ENCODE data around the gene CDHR1.

Gene CDHR1

GRCh38 chr10:84226616-84227015, 32.3 kb downstream of the CDHR1 start:
- no peaks in the 10 kb centered on the region for H3K27me3 ChIP-seq (replicated peaks; ENCODE audit: control insufficient read depth, insufficient read depth, low read length)
- no peaks in the 10 kb centered on the region for H3K36me3 ChIP-seq (ENCODE audit: control insufficient read depth, insufficient read depth, low read length)
- no peak for DNase-seq (ENCODE audit: extremely low read depth, insufficient read length)
- TF ChIP-seq CTCF (IDR thresholded peaks at IDR 0.05; ENCODE audit: insufficient read depth, low read length, poor library complexity, severe bottlenecking): no peak
- H3K4me3 ChIP-seq (replicated peaks; ENCODE audit: low read depth, low read length): no peak overlapping the region

GRCh38 chr10:84227810-84228209, 33.5 kb downstream of the CDHR1 start:
- no peak for TF ChIP-seq CTCF (IDR thresholded peaks at IDR 0.05; ENCODE audit: insufficient read depth, low read length, poor library complexity, severe bottlenecking)
- no peaks in the 10 kb centered on the region for H3K36me3 ChIP-seq (ENCODE audit: control insufficient read depth, insufficient read depth, low read length)
- no peak for DNase-seq (ENCODE audit: extremely low read depth, insufficient read length)
- no peak overlapping the region for H3K4me3 ChIP-seq (replicated peaks; ENCODE audit: low read depth, low read length)
- H3K27me3 ChIP-seq (replicated peaks; ENCODE audit: control insufficient read depth, insufficient read depth, low read length): no peaks in the 10 kb centered on the region; the same call in 1 of the 2 replicates

- Histone ChIP-seq H3K4me3 (replicated peaks; ENCODE audit: low read depth, low read length) (no peak overlapping the region), H3K27me3 (replicated peaks; ENCODE audit: control insufficient read depth, insufficient read depth, low read length) (no peaks in the 10 kb centered on the region; the same call in 1 of the 2 replicates), H3K36me3 (ENCODE audit: control insufficient read depth, insufficient read depth, low read length) (no peaks in the 10 kb centered on the region)
- no peak for TF ChIP-seq CTCF (IDR thresholded peaks at IDR 0.05; ENCODE audit: insufficient read depth, low read length, poor library complexity, severe bottlenecking)
- no peak for DNase-seq (ENCODE audit: extremely low read depth, insufficient read length)
These were observed 36.0 kb downstream of the CDHR1 start for GRCh38 chr10:84230359-84230758.

- no peak overlapping the region for H3K4me3 ChIP-seq (replicated peaks; ENCODE audit: low read depth, low read length)
- TF ChIP-seq CTCF (IDR thresholded peaks at IDR 0.05; ENCODE audit: insufficient read depth, low read length, poor library complexity, severe bottlenecking): no peak
- no peaks in the 10 kb centered on the region; the same call in 1 of the 2 replicates for H3K27me3 ChIP-seq (replicated peaks; ENCODE audit: control insufficient read depth, insufficient read depth, low read length)
- DNase-seq (ENCODE audit: extremely low read depth, insufficient read length): no peak
- no peaks in the 10 kb centered on the region for H3K36me3 ChIP-seq (ENCODE audit: control insufficient read depth, insufficient read depth, low read length)
These were observed 38.0 kb downstream of the CDHR1 start for GRCh38 chr10:84232376-84232775.

GRCh38 chr10:84233940-84234339, 39.6 kb downstream of the CDHR1 start:
- Histone ChIP-seq H3K27me3 (replicated peaks; ENCODE audit: control insufficient read depth, insufficient read depth, low read length) (no peaks in the 10 kb centered on the region; the same call in 1 of the 2 replicates), H3K36me3 (ENCODE audit: control insufficient read depth, insufficient read depth, low read length) (no peaks in the 10 kb centered on the region), H3K4me3 (replicated peaks; ENCODE audit: low read depth, low read length) (no peak overlapping the region)
- TF ChIP-seq CTCF (IDR thresholded peaks at IDR 0.05; ENCODE audit: insufficient read depth, low read length, poor library complexity, severe bottlenecking): no peak
- no peak for DNase-seq (ENCODE audit: extremely low read depth, insufficient read length)

- H3K27me3 ChIP-seq (replicated peaks; ENCODE audit: control insufficient read depth, insufficient read depth, low read length): no peaks in the 10 kb centered on the region; the same call in 1 of the 2 replicates
- H3K36me3 ChIP-seq (ENCODE audit: control insufficient read depth, insufficient read depth, low read length): no peaks in the 10 kb centered on the region
- no peak for TF ChIP-seq CTCF (IDR thresholded peaks at IDR 0.05; ENCODE audit: insufficient read depth, low read length, poor library complexity, severe bottlenecking)
These were observed 40.1 kb downstream of the CDHR1 start for GRCh38 chr10:84234479-84234878.

More at GRCh38 chr10:84234479-84234878, 40.1 kb downstream of the CDHR1 start:
- no peak overlapping the region for H3K4me3 ChIP-seq (replicated peaks; ENCODE audit: low read depth, low read length)
- DNase-seq (ENCODE audit: extremely low read depth, insufficient read length): no peak

Data from GM06990 (cell line).